8988T (cell line): ENCODE measurements around the gene VSIG10.
"Not testable (repeated sequence)": the region's sequence is repeated elsewhere in the genome, so short reads cannot be mapped to it uniquely, and the experiment has no call there.

Experiments
- DNase-seq: peaks from one replicate; pipeline ENCODE4 v3.0.0; 2011

The VSIG10 gene, protein sequence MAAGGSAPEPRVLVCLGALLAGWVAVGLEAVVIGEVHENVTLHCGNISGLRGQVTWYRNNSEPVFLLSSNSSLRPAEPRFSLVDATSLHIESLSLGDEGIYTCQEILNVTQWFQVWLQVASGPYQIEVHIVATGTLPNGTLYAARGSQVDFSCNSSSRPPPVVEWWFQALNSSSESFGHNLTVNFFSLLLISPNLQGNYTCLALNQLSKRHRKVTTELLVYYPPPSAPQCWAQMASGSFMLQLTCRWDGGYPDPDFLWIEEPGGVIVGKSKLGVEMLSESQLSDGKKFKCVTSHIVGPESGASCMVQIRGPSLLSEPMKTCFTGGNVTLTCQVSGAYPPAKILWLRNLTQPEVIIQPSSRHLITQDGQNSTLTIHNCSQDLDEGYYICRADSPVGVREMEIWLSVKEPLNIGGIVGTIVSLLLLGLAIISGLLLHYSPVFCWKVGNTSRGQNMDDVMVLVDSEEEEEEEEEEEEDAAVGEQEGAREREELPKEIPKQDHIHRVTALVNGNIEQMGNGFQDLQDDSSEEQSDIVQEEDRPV

DNA sequence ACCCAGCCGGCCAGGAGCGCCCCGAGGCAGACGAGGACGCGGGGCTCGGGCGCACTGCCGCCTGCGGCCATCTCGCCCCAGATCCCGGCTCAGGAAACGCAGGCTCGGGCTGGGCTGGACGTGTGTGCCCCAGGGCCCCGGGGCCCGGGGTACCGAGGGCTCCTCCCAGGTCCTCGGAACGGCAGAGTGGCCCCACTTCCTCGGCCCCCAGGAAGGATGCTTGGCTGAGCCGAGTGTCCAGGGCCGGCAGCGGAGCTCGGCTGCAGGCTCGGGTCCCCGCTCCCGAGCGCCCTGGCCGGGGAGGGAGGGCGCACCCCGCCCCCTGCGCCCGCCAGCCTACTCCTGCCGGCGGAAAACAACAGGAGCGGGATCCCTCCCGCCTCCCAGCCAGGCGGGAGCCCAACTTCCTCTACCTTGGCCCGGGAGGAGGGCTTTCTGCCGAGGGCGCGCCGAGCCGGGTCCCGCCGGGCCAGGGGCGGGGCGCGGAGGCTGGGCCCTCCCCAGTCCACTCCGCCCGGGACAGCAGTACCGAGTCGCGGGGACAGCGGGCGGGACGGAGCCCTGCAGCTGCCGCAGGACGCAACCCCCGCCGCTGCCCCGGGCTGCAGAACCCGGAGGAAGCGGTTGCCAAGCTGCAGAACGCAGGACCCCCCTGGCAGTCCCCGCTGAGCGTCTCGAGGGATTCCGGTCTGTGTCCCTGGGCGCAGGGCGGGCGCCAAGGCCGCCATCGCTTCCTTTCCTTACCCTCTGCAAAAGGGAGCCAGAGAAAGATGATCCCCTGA is at the start of gene VSIG10:
Gene VSIG10, minus strand, starts transcription at position 411 of the 782 bp plus-strand sequence. Its CDS starts 340 bp downstream, at position 71.
- DNase-seq: peak; percentile 80

DNA sequence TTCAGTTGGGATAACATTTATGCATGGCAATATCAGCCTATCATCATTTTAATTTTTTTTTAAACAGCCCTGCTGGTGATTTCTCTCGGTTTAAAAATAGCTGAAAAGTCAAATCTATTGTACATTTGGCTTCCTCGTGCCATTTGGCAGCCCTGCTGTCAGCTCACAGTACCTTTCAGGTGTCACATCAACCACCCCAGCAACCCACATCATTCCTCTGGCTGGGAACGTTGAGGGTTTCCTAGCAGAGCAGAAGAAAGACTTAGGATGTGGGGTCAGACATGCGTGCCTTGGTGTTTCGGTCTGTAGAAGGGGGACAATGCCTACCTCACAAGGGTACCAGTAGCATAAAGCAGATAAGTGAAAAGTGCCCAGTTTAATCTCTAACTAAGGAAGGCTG is 47.9 kb upstream of the VSIG10 start:
- DNase-seq: no peak

DNA sequence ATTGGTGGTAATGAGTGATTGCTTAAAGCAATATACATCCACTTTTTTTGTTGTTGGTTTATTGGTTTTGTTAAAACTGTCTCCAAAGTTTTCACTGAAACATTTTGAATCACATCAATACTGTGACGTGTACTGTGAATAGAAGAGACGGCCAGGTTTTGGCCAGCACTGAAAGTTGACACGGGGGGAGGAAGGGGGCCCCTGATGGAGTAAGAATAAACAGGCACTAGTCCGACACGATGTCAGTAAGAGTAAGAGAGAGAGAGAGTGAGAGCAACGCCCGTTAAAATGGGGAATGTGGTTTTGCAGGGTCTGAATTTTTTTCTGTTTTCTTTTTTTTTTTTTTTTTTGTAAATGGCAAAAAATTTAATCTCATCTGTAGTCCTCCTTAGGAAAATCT is 46.8 kb upstream of the VSIG10 start:
- no peak for DNase-seq

DNA sequence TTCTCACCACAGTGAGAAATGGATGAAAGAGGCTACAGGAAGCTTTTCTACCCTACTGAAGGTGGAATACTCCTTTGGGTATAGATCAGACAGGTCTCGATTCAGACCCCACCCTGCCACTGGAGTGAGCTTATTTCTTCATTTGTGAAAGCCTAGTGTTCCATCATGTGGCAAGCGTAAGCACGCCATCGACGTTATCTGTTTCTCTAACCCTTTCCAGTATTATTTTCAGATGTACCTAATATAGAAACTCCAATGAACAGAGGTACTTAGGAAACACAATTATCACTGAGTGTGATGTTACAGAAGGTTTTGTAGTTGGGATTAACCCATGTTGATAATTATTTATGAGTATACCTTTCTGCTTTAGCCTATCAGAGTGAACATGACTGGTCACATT is 44.5 kb upstream of the VSIG10 start:
- DNase-seq: no peak

DNA sequence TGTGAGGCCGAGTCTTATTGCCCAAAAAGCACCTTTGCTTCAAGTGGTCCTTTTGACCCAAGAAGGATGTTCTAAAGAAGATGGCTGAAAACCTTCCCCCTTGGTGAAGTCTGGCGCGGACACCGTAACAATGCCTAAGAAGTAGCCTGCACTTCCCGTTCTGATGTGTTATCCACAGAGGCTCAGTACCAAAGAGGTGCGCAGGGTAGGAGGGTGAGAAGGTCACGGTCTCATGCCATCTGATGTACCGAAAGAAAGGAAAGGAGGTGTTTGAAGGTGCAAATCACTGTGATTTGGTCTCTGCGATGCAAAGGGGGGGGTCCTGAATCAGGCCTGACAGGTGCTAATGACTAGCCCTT is 42.0 kb upstream of the VSIG10 start:
- no peak for DNase-seq

DNA sequence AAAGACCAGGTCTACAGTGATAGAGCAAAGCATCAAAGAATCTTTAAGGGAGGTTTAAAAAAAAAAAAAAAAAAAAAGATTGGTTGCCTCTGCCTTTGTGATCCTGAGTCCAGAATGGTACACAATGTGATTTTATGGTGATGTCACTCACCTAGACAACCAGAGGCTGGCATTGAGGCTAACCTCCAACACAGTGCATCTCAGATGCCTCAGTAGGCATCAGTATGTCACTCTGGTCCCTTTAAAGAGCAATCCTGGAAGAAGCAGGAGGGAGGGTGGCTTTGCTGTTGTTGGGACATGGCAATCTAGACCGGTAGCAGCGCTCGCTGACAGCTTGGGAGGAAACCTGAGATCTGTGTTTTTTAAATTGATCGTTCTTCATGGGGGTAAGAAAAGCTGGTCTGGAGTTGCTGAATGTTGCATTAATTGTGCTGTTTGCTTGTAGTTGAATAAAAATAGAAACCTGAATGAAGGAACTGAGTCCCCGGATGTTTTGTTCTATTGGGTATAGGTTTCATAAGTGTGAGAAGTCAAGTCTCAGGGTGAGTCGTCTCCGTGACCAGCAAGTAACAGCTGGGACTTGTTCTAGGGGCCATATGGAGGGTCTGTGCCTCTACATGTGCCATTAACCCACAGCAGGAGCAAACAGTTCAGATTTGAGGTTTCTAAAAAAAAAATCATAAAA is 41.4 kb upstream of the VSIG10 start:
- DNase-seq: no peak

DNA sequence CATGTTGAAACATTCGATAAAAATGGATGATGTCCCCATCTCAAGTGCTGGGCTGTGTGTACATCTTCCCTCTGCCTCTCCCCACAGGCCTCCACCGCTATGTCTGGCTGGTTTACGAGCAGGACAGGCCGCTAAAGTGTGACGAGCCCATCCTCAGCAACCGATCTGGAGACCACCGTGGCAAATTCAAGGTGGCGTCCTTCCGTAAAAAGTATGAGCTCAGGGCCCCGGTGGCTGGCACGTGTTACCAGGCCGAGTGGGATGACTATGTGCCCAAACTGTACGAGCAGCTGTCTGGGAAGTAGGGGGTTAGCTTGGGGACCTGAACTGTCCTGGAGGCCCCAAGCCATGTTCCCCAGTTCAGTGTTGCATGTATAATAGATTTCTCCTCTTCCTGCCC is 40.7 kb upstream of the VSIG10 start:
- DNase-seq: no peak

DNA sequence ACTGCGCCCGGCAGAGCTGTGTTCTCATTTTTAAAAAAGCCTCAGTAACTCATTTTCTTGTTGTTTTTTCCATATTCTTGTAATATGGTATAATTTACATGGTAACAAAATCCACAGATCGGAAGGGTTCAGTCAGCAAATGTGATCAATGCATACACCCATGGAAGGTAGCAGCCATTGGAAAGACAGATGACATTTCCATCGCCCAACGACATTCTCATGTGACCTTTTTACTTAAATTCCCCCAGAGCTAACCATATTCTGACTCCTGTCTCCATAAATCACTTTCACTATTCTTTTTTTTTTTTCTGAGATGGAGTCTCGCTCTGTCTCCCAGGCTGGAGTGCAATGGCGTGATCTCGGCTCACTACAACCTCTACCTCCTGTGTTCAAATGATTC is 37.0 kb upstream of the VSIG10 start:
- DNase-seq: no peak

DNA sequence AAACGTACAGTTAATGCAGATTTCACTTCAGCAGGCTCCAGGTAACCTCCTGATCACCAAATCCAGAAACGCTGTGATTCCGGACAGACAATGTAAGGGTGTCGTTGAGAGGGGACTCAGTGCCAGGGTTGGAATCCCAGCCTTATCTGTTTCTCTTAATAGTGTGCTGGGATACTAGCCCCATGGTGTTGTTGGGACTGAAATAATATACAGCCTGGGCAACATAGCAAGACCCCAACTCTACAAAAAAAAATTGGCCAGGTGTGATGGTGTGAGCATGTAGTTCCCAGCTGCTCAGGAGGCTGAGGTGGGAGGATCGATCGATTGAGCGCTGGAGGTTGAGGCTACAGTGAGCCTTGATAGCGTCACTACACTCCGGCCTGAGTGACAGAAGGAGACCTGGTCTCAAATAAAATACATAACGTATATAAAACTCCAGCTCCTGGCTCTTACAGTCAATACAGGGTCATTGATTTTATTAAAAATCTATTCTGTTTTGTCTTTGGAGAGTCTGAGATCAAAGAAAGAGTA is 33.4 kb upstream of the VSIG10 start:
- DNase-seq: no peak

DNA sequence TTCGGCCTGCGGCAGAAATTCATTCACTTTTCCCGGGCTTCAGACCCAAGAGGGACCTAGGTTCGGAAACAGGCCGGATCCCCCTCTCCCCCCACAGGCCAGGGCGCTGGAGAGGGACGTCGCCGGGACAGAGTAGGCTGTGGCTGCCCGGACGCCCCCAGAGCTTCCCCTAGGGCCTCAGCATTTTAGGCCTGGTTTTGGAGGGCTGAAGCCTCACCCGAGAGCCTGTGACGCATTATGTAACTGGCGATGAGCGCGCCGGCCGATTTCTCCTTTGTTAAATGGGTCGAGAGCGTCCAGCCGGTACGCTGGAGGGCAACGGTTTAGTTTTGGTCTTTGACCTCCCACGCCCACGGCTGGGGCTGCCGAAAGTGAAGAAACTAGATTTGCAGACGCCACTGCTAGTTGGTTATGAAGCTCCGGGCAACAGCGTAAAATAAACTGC is 32.8 kb upstream of the VSIG10 start:
- no peak for DNase-seq

DNA sequence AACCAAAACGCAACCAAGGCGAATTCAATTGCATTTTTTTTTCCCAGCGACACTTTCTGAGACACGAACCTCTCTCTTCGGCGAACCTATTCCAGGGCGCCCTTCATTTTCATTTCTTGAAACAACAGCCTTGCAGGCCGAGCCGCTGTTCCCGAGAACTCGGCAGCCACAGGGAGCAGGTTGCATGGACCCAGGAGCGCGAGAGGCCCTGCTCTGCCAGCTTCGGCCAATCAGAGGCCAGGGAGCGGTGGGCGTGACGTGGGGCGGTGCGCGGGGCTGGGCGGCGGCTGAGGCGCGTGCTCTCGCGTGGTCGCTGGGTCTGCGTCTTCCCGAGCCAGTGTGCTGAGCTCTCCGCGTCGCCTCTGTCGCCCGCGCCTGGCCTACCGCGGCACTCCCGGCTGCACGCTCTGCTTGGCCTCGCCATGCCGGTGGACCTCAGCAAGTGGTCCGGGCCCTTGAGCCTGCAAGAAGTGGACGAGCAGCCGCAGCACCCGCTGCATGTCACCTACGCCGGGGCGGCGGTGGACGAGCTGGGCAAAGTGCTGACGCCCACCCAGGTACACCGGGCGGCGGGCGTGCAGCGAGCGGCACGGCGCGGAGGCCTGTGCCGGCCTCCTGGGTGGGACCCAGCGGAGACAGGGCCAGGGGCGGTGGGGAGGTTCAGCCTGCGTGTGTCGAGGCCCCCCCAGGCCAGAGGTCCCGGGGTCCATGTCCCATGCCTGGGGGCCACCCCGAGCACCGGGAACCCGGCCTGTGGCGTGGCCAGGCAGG is 32.2 kb upstream of the VSIG10 start, which contains the start of gene PEBP1:
Gene PEBP1, plus strand, starts transcription at position 337 of the 771 bp plus-strand sequence. Its CDS starts 86 bp downstream, at position 423.
- peak; percentile 93 for DNase-seq

DNA sequence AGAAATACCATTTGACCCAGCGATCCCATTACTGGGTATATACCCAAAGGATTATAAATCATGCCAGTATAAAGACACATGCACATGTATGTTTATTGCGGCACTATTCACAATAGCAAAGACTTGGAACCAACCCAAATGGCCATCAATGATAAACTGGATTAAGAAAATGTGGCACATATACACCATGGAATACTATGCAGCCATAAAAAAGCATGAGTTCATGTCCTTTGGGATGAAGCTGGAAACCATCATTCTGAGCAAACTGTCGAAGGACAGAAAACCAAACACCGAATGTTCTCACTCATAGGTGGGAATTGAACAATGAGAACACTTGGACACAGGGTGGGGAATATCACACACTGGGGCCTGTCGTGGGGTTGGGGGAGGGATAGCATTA is 25.6 kb upstream of the VSIG10 start:
- DNase-seq: not testable (repeated sequence)

DNA sequence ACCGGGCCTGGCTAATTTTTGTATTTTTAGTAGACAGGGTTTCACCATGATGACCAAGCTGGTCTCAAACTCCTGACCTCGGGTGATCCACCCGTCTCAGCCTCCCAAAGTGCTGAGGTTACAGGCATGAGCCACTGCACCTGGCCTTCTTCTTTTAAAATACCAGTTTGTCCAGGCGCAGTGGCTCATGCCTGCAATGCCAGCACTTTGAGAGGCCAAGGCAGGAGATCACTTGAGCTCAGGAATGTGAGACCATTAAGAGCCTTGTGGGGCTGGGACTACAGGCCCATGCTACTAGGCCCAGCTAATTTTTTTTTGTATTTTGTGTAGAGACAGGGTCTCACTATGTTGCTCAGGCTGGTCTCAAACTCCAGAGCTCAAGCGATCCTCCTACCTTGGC is 24.1 kb upstream of the VSIG10 start:
- no peak for DNase-seq

DNA sequence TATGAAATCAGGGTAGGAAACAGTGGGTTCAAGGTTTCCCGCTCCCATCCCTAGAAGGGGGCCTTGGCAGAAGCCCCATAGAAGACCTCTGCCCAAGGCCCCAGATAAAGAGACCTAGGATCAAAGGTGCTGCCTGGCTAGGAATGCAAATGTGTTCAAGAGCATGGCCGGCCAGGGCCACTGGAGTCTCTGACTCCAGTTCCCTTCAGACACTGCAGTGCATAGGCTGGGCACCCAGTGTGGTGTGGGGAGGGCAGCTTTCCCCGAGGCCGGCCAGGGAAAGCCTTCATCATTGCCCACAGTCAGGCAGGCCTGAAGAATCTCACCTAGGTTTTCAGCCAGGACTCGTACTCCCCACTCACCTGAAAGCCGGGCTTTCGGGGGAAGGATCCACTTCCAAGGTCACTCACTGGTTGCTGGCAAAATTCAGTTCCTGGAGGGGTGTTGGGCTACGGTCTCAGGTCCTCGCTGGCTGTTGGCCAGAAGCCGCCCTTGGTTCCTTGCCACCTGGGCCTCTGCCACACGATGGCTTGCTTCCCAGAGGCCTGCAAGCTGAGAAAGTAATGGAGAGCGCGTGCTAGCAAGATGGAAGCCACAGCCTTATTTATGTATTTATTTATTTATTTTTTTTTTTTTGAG is 22.4 kb upstream of the VSIG10 start:
- no peak for DNase-seq

DNA sequence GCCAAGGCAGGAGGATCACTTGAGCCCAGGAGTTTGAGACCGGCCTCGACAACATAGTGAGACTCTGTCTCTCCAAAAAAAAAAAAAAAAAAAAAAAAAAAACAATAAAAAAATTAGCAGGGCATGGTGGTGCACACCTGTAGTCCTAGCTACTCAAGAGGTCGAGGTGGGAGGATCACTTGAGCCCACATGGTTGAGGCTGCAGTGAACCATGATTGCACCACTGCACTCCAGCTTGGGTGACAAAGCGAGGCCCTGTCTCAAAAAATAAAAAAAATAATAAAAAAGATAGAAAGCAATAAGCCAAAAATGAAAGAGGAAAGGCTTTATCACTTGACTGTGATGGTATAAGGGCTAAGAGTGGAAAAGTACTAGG is 21.9 kb upstream of the VSIG10 start:
- no peak for DNase-seq

DNA sequence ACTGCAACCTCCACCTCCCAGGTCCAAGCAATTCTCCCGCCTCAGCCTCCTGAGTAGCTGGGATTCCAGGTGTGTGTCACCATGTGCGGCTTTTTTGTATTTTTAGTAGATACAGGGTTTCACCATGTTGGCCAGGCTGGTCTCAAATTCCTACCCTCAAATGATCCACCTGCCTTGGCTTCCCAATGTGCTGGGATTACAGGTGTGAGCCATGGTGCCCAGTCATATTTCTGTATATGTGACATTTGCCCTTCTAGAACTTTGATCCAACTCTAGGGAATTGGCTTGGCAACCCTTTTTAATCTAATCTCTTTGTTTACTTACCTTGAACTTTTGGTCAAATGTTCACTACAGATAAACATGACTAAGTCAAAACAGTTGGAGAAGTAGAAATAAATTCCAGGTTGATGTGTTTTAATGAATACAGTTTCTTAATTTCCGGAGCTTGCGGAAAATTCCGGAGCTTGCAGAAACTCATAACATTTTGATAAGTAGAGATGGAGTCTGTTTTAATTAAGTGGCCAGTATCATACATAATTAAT is 20.6 kb upstream of the VSIG10 start:
- DNase-seq: no peak

DNA sequence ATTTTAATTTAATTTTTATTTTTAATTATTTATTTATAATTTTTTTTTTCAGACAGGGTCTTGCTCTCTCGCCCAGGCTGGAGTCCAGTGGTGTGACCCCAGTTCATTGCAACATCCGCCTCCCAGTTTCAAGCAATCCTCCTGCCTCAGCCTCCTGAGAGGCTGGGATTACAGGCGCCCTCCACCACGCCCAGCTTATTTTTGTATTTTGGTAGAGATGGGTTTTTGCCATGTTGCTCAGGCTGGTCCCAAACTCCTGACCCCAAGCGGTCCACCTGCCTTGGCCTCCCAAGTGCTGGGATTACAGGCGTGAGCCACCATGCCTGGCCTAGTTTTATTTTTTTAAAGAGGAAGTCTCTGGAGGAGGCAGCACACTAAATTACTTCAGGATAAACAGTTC is 18.5 kb upstream of the VSIG10 start:
- DNase-seq: no peak

DNA sequence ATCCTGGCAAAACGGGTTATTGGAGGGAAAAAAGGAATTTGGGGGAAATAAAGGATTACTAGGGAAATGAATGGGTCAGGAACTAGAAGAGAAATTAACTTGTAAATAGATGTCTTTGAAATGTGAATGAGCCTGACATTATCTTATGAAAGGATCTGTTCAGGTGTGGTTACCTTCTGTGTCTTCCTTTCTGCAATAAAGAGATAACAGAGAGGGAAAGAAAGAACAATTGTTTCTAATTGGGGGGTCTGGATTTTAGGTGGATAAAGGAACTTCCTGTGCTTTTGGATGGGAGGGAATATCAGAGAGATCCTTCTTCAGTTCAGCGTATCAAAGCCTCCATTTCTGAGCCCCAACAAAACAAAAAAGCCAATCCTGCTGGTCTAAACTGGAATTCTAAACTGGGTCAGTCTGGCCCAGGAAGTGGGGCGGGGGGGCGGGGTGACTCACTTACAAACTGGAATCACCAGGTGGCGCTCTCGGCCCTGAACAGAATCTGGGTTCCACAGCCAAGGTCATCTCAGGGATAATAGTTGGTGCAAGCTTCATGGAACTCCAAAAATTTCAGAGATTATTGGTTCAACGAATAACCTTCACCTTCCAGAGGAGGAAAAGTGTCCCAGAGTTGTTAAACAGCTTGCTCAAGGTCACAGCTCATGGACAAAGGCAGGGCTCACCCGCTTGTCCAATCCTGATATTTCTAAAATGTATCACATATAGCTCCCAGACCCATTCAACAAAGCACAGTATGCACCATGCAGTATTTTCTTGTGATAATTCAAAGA is 17.0 kb upstream of the VSIG10 start:
- DNase-seq: peak; percentile 66

DNA sequence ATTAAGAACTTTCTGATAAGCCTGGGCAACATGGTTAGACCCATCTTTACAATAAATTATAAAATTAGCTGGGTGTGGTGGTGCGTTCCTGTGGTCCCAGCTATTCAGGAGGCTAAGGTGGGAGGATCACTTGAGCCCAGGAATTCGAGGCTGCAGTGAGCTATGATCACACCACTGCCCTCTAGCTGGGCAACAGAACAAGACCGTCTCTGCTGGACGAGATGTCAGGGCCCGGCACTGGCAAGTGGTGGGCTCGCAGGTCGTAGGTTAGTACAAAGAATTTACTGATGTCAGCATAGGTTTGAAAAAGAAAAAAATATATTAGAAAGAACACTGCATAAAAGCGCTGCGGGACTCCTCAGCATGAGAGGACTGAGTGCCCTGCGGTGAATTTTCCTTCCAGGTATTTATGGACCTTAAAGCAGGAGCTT is 15.7 kb upstream of the VSIG10 start:
- DNase-seq: no peak

DNA sequence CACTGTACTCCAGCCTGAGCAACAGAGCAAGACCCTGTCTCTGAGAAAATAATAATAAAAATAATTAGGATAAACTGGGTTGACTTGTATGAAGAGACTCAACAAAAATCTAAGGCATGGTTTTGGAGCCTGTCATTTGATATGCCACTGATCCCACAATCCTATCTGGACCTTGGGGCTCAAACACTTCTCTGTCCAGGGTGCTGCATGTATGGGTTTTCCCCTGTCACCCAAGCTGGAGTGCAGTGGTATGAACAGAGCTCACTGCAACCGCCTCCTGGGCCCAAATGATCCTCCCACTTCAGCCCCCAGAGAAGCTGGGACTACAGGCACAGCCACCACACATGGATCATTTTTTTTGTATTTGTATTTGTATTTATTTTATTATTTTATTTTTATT is 5.3 kb upstream of the VSIG10 start:
- DNase-seq: no peak

DNA sequence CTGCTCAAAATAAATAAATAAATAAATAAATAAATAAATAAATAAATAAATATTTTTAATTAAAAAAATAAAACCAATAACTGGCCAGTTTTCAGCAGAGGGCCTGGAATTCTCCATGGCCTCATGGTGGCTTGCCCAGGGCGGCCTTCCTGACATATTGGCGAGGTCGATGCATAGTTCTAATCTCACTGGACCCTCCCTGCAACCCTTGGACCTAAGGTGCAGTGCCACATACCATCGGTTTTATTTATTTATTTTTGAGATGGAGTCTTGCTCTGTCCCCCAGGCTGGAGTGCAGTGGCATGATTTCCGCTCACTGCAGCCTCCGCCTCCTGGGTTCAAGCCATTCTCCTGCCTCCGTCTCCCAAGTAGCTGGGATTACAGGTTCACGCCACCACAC is 3.9 kb upstream of the VSIG10 start:
- no peak for DNase-seq
